GDM1 (cell line): ENCODE measurements around the gene SYT8.

Experiments used
- DNase-seq: peaks from one replicate; lab custom pipeline; 2025; lab: John Stamatoyannopoulos, UW

Gene SYT8

GRCh38 chr11:1817511-1817910 is 17.3 kb upstream of the SYT8 start:
- no peak for DNase-seq

GRCh38 chr11:1819074-1819473 is 15.7 kb upstream of the SYT8 start:
- DNase-seq, result no peak

- DNase-seq, result no peak
Observed at GRCh38 chr11:1820463-1821325, 14.1 kb upstream of the SYT8 start.

GRCh38 chr11:1821562-1821961 is 13.2 kb upstream of the SYT8 start:
- DNase-seq, result no peak

GRCh38 chr11:1822648-1823375 is 12.0 kb upstream of the SYT8 start:
- no peak for DNase-seq

GRCh38 chr11:1823376-1824220 is 11.2 kb upstream of the SYT8 start:
- no peak for DNase-seq

GRCh38 chr11:1824221-1825038 is 10.4 kb upstream of the SYT8 start:
- DNase-seq, result no peak

- no peak for DNase-seq
Observed at GRCh38 chr11:1825039-1825740, 9.6 kb upstream of the SYT8 start.

- no peak for DNase-seq
Observed at GRCh38 chr11:1825785-1826451, 8.9 kb upstream of the SYT8 start.

GRCh38 chr11:1826552-1827094 is 8.2 kb upstream of the SYT8 start:
- DNase-seq, result no peak

GRCh38 chr11:1827095-1827813 is 7.5 kb upstream of the SYT8 start:
- DNase-seq, result no peak

- no peak for DNase-seq
Observed at GRCh38 chr11:1827931-1828330, 6.9 kb upstream of the SYT8 start.

GRCh38 chr11:1828542-1828941 is 6.2 kb upstream of the SYT8 start:
- DNase-seq, result no peak

GRCh38 chr11:1829039-1829820 is 5.6 kb upstream of the SYT8 start:
- no peak for DNase-seq

- no peak for DNase-seq
Observed at GRCh38 chr11:1830004-1830321, 4.8 kb upstream of the SYT8 start.

GRCh38 chr11:1830322-1831223 is 4.2 kb upstream of the SYT8 start:
- DNase-seq, result no peak

- DNase-seq, result no peak
Observed at GRCh38 chr11:1831338-1832210, 3.2 kb upstream of the SYT8 start.
